Testis (tissue), 3 donors: ENCODE data around the gene MRPL34. TPM values are rescaled to one million over a fixed set of nuclear protein-coding genes. Genes with fewer than 3 reads are reported as not detected.
A peak's percentile ranks its signal among the peaks of the same experiment; 100 is the strongest.

Source experiments
- DNase-seq: peaks from one replicate; pipeline ENCODE4 v3.0.0-alpha.2; 2019
- H3K27ac ChIP-seq, 2 donors: fragments of 200-600 bp; sonication (generic); one replicate each; pipeline ENCODE4 v1.5.1; 2019
- H3K27me3 ChIP-seq: fragments of 200-600 bp; sonication (generic); one replicate; pipeline ENCODE4 v1.5.1; 2019
- H3K36me3 ChIP-seq: fragments of 200-600 bp; sonication (generic); one replicate; pipeline ENCODE4 v1.5.1; 2017; ENCODE audit warnings: low read depth; ENCODE audit errors: missing control alignments
- H3K4me1 ChIP-seq: fragments of 200-600 bp; sonication (generic); one replicate; pipeline ENCODE4 v1.5.1; 2019
- H3K4me3 ChIP-seq, 2 donors: fragments of 200-600 bp; sonication (generic); one replicate each; pipeline ENCODE4 v1.5.1; 2017 to 2019
- H3K9me3 ChIP-seq: fragments of 200-600 bp; sonication (generic); one replicate; pipeline ENCODE4 v1.5.1; 2017
- CTCF ChIP-seq, 3 experiments: fragments of 450-650 bp in 2 of 3; fragments of 200-600 bp in 1 of 3; sonication (generic) in 1 of 3; IDR thresholded peaks; one replicate each; pipeline ENCODE4 v1.5.1; 2016 to 2019; ENCODE audit warnings: antibody characterized with exemption in 3 of 3, mild to moderate bottlenecking in 2 of 3, moderate library complexity in 1 of 3
- POLR2A ChIP-seq: fragments of 450-650 bp; IDR thresholded peaks from one replicate; pipeline ENCODE4 v1.6.1; 2017; ENCODE audit warnings: antibody characterized with exemption, mild to moderate bottlenecking, moderate library complexity
- WGBS, 2 donors: methylation state at CpG; one replicate each; pipeline ENCODE4 v1.1.5; 2018; 5-methylcytosine and 5-hydroxymethylcytosine counted together
- intact Hi-C: fragments of 100-400 bp; cut with DNase I; formaldehyde crosslinking; loops from one replicate; pipeline ENCODE4 v1.15.1; 2023; ENCODE audit warnings: low total_unique reads
- polyA plus RNA-seq: library from polyadenylated mRNA; stranded (reverse); fragments of 350-450 nt; fragmentation: Illumina TruSeq; extraction: RNeasy Lipid Tissue Mini Kit (QIAGEN cat#74804); gene quantifications from one replicate; pipeline ENCODE4 v1.2.3, GENCODE V29; 2014; ENCODE audit warnings: low read depth, low replicate concordance; ENCODE audit not compliant: insufficient read depth
- total RNA-seq, 2 donors: library from RNA; depleted of rRNA; stranded (reverse); fragments of >200 nt; gene quantifications; one replicate each; pipeline ENCODE4 v1.2.3, GENCODE V29; 2016

The MRPL34 gene
- total and polyA plus RNA-seq, 3 donors from 2014 or later = 126 to 206 (median 180) TPM

- Histone ChIP-seq H3K36me3 (no peaks in the 10 kb centered on the region), H3K27ac (no peak overlapping the region), H3K9me3 (no peaks in the 10 kb centered on the region), H3K4me1 (peaks cover 4% of the 10 kb centered on the region), H3K27me3 (no peaks in the 10 kb centered on the region), H3K4me3 (no peak overlapping the region)
- 60 to 67% methylated on average over 4 of the region's 4 CpGs for WGBS, 2 donors
- DNase-seq = no peak
- no peak for TF ChIP-seq CTCF (IDR thresholded peaks at IDR 0.05)
- TF ChIP-seq POLR2A = no peak
- intact Hi-C loops = no loop called here
Measured at GRCh38 chr19:17296273-17296672, 9.4 kb upstream of the MRPL34 start.

GRCh38 chr19:17296976-17297375, 8.7 kb upstream of the MRPL34 start:
- no peak overlapping the region for H3K27ac ChIP-seq
- peaks cover 4% of the 10 kb centered on the region for H3K4me1 ChIP-seq
- H3K9me3 ChIP-seq = no peaks in the 10 kb centered on the region
- TF ChIP-seq CTCF (IDR thresholded peaks at IDR 0.05) (no peak), POLR2A (no peak)
- no peaks in the 10 kb centered on the region for H3K36me3 ChIP-seq
- no peaks in the 10 kb centered on the region for H3K27me3 ChIP-seq
- no peak for DNase-seq
- H3K4me3 ChIP-seq = no peak overlapping the region
- intact Hi-C loops = no loop called here
- 93 to 94% methylated on average over 6 of the region's 6 CpGs for WGBS, 2 donors

- WGBS, 2 donors = 66 to 81% methylated on average over 22 to 46 of the region's 51 CpGs
- Histone ChIP-seq H3K4me3 (no peak overlapping the region), H3K9me3 (no peaks in the 10 kb centered on the region), H3K4me1 (peaks cover 26% of the 10 kb centered on the region), H3K27me3 (no peaks in the 10 kb centered on the region), H3K27ac (no peak overlapping the region), H3K36me3 (no peaks in the 10 kb centered on the region)
- TF ChIP-seq CTCF (IDR thresholded peaks at IDR 0.05) (no peak), POLR2A (no peak)
- DNase-seq = no peak
- intact Hi-C loops = no loop called here
Measured at GRCh38 chr19:17300992-17301619, 4.6 kb upstream of the MRPL34 start.

- no peaks in the 10 kb centered on the region for H3K36me3 ChIP-seq
- H3K27ac ChIP-seq = peak overlapping the region; percentile 55 to 76
- DNase-seq = no peak
- peak overlapping the region; percentile 69 to 83 for H3K4me3 ChIP-seq
- H3K27me3 ChIP-seq = no peaks in the 10 kb centered on the region
- TF ChIP-seq CTCF (IDR thresholded peaks at IDR 0.05) = no peak
- TF ChIP-seq POLR2A = no peak
- intact Hi-C loops = no loop called here
- no peaks in the 10 kb centered on the region for H3K9me3 ChIP-seq
- WGBS, 2 donors = 6% methylated on average over 28 of the region's 29 CpGs; no CpG with 5 or more reads in 1 of the 2 donors
- peaks cover 36% of the 10 kb centered on the region for H3K4me1 ChIP-seq
Measured at GRCh38 chr19:17302391-17303166, 3.1 kb upstream of the MRPL34 start.
